ENCODE data around the gene AOC2.

DNA sequence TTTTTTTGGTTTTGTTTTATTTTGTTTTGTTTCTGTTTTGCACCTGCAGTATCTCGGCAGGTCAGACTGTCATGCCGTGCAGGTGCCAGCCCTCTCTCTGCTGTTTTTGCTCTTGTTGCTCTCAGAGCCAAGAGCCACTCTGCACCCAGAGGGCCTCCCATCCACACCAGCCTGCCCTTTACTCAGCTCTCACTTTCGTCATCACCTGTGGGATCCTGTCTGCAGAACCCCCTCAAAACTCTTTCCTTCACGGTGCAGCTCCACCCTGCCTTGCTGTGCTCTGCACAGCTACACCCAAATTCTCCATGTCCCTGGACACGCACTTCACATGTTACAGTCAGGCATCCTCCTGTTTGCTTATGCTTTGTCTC, 9.2 kb downstream of the AOC2 start:
- TF ChIP-seq EZH2 (IDR thresholded peaks at IDR 0.05; ENCODE audit: insufficient read depth, low read length) = no peak
- TF ChIP-seq, protein P1, sequence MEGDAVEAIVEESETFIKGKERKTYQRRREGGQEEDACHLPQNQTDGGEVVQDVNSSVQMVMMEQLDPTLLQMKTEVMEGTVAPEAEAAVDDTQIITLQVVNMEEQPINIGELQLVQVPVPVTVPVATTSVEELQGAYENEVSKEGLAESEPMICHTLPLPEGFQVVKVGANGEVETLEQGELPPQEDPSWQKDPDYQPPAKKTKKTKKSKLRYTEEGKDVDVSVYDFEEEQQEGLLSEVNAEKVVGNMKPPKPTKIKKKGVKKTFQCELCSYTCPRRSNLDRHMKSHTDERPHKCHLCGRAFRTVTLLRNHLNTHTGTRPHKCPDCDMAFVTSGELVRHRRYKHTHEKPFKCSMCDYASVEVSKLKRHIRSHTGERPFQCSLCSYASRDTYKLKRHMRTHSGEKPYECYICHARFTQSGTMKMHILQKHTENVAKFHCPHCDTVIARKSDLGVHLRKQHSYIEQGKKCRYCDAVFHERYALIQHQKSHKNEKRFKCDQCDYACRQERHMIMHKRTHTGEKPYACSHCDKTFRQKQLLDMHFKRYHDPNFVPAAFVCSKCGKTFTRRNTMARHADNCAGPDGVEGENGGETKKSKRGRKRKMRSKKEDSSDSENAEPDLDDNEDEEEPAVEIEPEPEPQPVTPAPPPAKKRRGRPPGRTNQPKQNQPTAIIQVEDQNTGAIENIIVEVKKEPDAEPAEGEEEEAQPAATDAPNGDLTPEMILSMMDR (IDR thresholded peaks at IDR 0.05; ENCODE audit: insufficient read depth, low read depth, low read length) = no peak
